Renal cortex interstitium (tissue), 11 donors: ENCODE measurements around the gene GARRE1. TPM values are rescaled to one million over a fixed set of nuclear protein-coding genes. Genes with fewer than 3 reads are reported as not detected.
"Not testable (repeated sequence)": the region's sequence is repeated elsewhere in the genome, so short reads cannot be mapped to it uniquely, and the experiment has no call there.

Experiments used
- DNase-seq, 11 donors: peaks; one replicate each; pipeline ENCODE4 v3.0.0-alpha.2; 2013; ENCODE audit warnings: low read depth in 9 of 11, low spot score in 4 of 11; ENCODE audit errors: extremely low read depth in 1 of 11
- polyA plus RNA-seq, 3 donors: library from polyadenylated mRNA; unstranded; fragments of 120-200 nt; gene quantifications; one replicate each; pipeline ENCODE4 v1.2.1, GENCODE V29; 2013; ENCODE audit not compliant: insufficient read length in 3 of 3

GARRE1 gene
- polyA plus RNA-seq, 3 donors: 34.9 to 42.8 (median 37.5) TPM

- no peak for DNase-seq
These were observed 22.3 kb downstream of the GARRE1 start for GRCh38 chr19:34276614-34277013.

- no peak for DNase-seq
These were observed 22.9 kb downstream of the GARRE1 start for GRCh38 chr19:34277244-34277643.

- no peak for DNase-seq
These were observed 24.4 kb downstream of the GARRE1 start for GRCh38 chr19:34278783-34279182.

DNA sequence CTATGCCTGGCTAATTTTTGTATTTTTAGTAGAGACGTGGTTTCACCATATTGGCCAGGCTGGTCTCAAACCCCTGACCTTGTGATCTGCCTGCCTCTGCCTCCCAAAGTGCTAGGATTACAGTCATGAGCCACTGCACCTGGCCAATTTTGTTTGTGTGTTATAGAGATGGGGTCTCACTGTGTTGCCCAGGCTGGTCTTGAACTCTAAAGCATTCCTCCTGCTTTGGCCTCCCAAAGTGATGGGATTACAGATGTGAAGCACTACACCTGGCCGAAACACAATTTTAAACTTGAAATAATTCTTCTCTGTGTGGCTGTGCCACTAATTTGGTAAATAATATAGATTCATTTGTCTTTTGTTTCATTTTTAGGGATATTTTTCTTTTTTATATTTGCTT is 27.1 kb downstream of the GARRE1 start:
- DNase-seq: not testable (repeated sequence)

DNA sequence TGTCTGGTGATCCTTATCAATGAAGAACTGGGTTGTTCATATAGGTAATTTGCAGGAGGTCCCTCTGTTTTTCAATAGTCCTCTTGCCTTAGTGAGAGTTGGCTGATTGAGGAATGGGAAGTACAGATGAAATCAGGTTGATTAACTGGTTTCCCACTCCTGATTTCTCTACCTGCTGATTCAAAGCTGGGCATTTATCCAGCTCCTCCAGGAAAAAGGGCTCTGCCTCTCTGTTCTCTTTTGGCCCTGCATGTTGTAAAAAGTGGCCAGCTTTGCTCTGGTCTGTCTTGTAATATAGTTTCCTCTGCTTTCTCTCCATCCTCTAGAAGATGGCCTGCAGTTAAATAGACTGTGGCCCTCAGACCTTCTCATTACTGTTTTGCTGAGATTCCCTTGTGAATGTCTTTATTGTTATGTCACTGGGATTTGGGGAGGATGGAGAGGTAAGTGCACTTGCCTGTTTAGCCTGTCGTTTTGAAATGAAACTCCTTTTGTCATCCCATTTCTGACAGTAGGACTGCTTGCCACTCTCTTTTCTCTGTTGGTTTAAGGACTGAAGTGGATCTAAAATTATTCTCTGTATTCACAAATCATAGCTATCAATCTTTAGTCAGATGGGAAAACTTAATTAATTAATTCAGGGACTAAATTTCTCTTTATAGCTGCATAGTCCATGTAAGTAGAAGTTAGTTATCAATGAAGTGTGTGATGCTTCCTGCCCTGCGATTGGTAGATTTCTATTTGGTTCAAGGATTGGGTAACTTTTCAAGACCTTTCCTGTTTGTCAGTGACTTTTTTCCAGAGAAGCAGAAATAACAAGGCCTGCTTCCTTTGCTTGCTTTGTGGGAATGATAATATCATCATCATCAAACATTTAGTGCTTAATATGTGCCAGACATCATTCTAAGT is 28.5 kb downstream of the GARRE1 start:
- no peak for DNase-seq

GRCh38 chr19:34284505-34284904 is 30.2 kb downstream of the GARRE1 start:
- no peak for DNase-seq

DNA sequence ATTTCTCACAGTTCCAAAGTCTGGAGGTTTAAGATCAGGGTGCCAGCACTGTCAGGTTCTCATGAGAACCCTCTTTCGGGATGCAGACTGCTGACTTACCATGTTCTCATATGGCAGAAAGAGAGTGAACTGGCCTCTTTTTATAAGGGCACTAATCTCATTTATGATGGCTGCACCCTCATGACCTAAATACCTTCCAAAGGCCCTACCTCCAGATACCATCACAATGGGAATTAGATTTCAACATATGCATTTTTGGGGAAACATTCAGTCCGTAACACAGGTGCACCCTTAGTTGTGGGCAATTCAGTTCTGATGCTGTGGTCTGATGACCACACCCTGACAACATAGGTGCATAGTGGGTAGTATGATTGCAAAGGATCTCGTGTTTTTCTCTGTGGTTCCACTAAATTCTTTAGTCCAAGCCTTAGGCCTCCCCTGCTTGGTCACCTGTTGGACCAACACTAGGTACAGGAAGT is 33.3 kb downstream of the GARRE1 start:
- DNase-seq: no peak

DNA sequence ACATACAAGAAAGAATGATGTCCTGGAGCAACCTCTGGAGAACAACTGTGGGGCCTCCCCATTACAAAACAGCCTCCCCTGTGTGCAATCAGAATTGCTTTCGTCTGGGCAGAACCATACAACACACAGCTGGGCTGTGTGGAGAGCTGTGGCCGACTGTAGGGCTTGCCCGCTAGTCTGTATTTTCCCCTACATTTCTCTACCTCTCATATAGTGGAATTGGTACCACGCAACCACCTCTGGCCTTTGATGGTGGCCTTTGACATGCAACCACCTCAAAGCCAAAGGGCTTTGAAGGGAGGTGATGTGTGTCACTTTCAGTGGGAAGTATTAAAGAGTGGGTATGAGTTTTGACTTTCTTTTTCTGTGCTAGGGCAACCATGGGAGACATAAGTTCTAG is 34.0 kb downstream of the GARRE1 start:
- no peak for DNase-seq

- no peak for DNase-seq
These were observed 36.9 kb downstream of the GARRE1 start for GRCh38 chr19:34291235-34291634.

DNA sequence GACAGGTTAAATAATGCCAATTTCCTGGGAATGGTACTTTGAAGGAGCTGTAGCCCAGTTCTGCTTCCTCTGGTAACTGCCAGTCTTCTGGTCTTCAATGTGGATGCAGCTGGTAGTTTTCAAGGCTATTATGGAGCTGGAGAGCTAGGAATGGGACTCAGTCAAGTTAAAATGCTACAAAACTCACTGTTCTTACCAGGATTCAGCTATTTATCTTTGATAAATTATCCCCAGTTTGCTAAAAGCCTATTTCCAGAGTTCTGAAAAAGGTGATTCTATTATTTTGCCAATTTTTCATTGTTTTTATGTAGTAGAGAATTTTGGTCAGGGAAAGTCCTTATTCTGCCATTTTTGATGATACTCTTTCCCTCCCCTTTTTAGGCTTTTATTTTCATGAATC is 40.7 kb downstream of the GARRE1 start:
- DNase-seq: no peak

- DNase-seq: no peak
These were observed 44.7 kb downstream of the GARRE1 start for GRCh38 chr19:34298891-34299520.

- no peak for DNase-seq
These were observed 45.2 kb downstream of the GARRE1 start for GRCh38 chr19:34299576-34299975.

DNA sequence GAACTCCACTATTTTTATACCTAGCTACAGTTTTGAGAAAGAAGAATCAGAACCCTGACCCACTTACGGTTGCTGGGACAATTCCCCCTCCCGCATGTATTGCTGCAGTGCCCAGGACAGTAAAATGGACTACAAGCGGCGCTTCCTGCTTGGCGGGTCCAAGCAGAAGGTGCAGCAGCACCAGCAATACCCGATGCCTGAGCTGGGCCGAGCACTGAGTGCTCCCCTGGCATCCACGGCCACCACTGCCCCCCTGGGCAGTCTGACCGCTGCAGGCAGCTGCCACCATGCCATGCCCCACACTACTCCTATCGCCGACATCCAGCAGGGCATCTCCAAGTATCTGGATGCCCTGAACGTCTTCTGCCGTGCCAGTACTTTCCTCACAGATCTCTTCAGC is 46.0 kb downstream of the GARRE1 start:
- DNase-seq: no peak

GRCh38 chr19:34300962-34301361 is 46.6 kb downstream of the GARRE1 start:
- DNase-seq: no peak

Other genes starting within 250 kb of the GARRE1 start
- 100 to 1,000 TPM; 174 to 200 (median 189) TPM for gene LSM14A, start 82.0 kb upstream of the GARRE1 start, polyA plus RNA-seq
- 100 to 1,000 TPM; 152 to 211 (median 172) TPM for gene GPI, start 110.6 kb downstream of the GARRE1 start, polyA plus RNA-seq
- 10 to 100 TPM; 14.8 to 17.3 (median 15.3) TPM for gene PDCD2L, start 149.8 kb downstream of the GARRE1 start, polyA plus RNA-seq
- gene UBA2, start 173.8 kb downstream of the GARRE1 start, polyA plus RNA-seq: 100 to 1,000 TPM; 158 to 191 (median 184) TPM
- gene WTIP, start 227.2 kb downstream of the GARRE1 start, polyA plus RNA-seq: 10 to 100 TPM; 30.2 to 45.3 (median 30.6) TPM